H54 (cell line): ENCODE results near the gene ZKSCAN5.
A peak's percentile ranks its signal among the peaks of the same experiment; 100 is the strongest.
"Not testable (repeated sequence)": the region's sequence is repeated elsewhere in the genome, so short reads cannot be mapped to it uniquely, and the experiment has no call there.

ENCODE experiments used
- DNase-seq: peaks from one replicate; pipeline ENCODE4 v3.0.0; 2011; ENCODE audit warnings: low spot score, mixed read lengths; ENCODE audit not compliant: insufficient read length
- FAIRE-seq: peaks from 3 replicates; lab custom pipeline; 2011; peaks lifted over from hg19 to GRCh38; lab: Jason Lieb, UNC
- POLR2A ChIP-seq: IDR thresholded peaks from 2 replicates; pipeline ENCODE4 v1.6.1; 2011; ENCODE audit warnings: low read depth, mild to moderate bottlenecking, low read length

ZKSCAN5 gene

DNA sequence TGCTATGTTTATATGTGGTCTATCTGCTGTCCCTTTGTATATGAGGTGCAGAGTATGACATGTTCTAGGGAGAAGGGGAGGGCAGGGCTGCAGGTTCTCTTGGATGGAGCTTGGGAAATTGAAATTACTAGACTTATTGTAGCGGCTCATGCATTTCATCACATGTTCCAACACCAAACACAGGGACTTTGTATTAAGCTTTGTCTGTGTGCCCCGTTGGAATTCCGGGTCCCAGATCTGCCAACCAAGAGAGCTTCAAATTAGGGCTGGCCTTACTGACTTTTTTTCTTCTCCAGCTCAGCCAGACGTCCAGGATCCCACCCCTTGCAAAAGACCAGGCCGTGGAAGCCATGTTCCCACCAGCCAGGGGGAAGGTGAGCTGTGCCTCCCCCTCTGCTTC is 28.4 kb upstream of the ZKSCAN5 start:
- FAIRE-seq (no peak), DNase-seq (no peak)
- TF ChIP-seq POLR2A, result no peak

DNA sequence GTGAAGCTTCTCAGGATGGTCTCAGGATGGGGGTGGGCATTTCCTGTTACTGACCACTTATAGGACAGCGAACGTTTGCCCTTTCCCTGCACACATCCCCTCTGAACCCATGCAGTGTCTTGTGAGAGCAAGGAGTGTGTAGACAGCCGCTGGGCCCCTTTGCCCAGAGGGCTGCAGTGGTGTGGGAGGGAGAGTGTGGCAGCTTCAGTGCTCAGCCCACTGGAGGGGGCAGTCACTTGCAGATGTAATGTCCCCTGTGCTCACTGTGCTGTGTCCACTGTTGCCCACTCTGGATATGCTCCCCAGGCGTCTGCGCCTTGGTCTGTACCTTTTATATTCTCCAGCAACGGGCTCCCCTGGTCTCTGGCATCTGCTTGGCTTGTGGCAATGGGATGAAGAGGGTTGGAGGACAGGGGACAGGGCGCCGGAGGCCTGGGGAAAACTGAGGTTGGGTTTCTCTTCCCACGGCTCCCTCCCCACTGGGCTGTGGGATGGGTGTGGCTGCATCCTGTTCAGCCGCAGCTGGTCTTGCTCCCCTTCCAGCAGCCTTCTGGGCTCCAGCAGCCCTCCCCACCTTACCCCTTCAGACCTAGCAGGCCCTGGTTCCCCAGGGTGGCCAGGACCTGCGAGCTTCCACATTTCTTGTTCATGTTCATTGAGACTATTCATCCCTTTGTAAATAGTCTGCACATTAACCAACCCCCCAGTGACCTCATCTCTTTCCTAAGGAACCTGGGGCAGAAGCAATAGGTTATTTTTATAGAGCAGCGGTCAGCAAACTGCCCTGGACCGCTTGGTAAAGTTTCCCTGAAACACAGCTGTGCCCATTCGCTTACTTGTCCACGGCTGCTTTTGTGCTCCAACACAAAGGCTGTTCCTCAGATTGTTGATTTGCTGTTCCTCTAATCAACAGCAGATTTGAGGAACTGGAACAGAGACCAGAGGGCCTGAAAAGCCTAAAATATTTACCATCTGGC is 25.7 kb upstream of the ZKSCAN5 start:
- TF ChIP-seq POLR2A, result no peak
- DNase-seq (no peak), FAIRE-seq (no peak)

DNA sequence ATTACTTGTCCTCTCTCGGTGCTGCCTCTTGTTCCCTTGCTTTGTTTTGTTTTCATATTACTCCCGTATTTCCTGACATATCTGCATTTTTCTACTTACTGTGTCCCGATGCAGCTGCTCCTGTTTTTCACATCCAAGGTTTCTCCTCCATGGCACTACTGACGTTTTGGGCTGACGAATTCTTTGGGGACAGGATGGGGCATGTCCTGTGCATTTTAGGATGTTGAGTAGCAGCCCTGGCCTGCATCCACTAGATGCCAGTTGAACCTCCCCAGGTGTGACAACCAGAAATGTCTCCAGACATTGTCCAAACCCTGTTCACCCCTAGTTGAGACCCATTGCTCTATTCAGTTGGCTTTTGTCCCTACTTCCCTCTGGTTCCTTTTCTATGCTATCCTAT is 19.4 kb upstream of the ZKSCAN5 start:
- TF ChIP-seq POLR2A, result no peak
- FAIRE-seq, result no peak
- no peak for DNase-seq

DNA sequence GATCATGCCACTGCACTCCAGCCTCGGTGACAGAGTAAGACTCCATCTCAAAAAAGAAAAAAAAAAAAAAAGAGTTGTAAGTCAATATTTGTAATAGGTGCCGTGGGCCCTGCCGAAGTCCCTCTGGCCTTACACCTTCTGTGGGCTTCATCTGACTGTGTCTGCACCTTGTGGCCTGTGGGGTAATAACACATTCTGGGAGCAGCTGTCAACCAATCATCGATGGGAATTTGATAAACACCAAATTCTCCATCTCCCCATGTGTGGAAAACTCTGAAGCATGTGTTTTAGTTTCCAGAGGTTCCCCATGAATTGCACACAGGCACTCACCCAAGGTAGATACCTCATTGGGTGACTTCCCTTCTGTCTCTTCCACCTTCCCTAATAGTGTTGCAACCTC is 15.2 kb upstream of the ZKSCAN5 start:
- TF ChIP-seq POLR2A, result no peak
- DNase-seq (no peak), FAIRE-seq (no peak)

DNA sequence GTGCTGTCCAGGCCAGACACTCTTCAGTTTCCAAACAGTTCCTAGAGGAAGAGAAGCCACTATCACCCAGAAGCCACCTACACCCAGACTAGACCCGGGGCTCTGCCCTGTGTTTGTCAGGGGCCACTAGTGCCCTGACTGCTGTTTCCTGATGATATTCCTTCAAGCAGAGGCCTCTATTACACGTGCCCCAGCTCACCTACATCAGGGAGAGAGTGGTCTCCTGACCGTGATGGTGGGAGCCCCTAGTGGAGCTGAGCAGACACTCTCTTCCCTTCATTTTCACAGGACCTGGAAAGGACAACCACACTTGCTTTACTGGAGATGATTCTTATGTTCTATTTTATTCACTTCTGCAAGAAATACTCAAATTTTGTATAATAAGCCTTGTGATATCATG is 13.6 kb upstream of the ZKSCAN5 start:
- DNase-seq, result no peak
- no peak for TF ChIP-seq POLR2A
- no peak for FAIRE-seq

DNA sequence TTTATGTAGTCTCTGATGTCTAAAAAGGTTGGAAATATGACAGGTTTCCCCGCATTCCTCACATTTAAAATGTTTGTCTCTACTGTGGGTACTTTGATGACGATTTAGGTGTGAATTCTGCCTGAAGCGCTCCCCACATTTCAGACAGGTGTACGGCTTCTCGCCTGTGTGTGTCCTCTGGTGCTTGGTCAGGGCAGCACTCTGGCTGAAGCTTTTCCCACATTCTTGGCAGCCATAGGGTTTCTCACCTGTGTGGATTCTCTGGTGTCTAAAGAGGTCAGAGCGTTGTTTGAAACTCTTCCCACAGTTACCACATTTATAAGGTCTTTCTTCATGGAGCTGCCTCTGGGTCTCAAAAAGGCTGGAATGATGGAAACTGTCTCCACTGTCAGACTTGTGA is 10.6 kb upstream of the ZKSCAN5 start:
- TF ChIP-seq POLR2A, result no peak
- DNase-seq (no peak), FAIRE-seq (no peak)

DNA sequence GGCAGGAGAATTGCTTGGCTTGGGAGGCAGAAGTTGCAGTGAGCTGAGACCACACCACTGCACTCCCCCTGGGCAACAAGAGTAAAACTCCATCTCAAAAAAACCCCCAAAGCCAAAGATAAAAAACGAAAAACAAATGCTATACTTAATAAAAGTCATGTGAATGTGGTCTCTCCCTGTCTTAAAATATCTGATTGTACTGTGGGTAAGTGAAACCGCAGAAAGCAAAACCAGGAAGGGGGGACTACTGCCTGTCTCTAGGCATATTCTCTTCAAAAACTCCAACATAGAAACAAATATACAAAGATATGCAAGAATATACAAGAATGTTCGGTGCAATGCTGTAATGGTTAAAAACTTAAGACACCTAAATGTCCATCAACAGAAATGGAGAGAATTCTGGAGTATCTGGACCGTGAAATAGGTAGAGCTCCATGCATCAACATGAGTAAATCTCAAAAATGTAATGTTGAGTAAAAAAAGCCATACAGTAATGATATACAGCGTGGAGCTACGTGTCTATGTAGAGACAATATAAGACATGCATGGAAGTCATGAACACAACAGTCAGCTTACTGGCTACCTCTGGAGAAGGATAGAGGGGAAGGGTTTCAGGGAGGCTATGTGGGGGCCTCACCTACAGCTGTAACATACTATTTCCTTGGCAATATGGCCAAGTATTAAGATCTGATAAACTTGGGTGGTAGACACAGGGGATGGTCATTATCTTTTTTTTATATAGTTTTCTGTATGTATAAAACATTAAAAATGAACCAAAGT is 6.5 kb upstream of the ZKSCAN5 start:
- no peak for TF ChIP-seq POLR2A
- no peak for DNase-seq

DNA sequence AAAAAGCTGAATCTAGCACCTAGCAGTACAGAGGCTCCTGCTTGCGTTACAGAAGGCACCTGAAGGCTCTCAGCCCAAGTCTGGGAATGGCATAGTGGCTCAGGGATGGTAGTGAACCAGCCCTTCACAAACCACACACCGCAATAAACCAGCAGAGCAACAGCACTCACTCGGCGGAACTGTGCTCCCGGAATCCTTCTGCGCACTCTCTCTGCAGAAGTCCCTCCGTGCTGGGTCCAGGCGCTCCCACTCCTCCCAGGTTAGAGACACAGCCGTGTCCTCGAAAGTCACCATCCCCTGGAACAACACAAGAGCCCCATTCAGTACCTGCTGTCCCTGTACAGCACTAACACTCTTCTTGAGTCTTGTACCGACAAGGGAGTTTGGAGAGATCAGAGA is 5.9 kb upstream of the ZKSCAN5 start:
- TF ChIP-seq POLR2A, result no peak
- no peak for DNase-seq
- no peak for FAIRE-seq

More for the DNA sequence above, 6.5 kb upstream of the ZKSCAN5 start:
- no peak for FAIRE-seq

DNA sequence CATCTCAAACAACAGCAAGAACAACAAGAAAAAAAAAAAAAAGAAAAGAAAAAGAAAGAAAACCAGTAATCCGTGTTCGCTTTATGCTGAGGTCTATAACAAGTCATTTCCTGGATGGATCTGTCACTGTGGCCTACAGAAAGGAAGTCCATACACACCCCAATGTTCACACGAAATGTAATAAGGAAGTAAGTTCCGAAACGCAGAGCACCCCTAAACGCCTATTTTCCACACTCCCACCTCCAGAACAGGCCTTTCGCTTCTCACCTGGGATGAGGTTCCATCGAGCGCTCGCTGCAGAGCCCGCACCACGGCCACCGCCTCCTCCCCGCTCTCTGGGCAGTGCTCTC is 5.1 kb upstream of the ZKSCAN5 start:
- DNase-seq (no peak), FAIRE-seq (no peak)

DNA sequence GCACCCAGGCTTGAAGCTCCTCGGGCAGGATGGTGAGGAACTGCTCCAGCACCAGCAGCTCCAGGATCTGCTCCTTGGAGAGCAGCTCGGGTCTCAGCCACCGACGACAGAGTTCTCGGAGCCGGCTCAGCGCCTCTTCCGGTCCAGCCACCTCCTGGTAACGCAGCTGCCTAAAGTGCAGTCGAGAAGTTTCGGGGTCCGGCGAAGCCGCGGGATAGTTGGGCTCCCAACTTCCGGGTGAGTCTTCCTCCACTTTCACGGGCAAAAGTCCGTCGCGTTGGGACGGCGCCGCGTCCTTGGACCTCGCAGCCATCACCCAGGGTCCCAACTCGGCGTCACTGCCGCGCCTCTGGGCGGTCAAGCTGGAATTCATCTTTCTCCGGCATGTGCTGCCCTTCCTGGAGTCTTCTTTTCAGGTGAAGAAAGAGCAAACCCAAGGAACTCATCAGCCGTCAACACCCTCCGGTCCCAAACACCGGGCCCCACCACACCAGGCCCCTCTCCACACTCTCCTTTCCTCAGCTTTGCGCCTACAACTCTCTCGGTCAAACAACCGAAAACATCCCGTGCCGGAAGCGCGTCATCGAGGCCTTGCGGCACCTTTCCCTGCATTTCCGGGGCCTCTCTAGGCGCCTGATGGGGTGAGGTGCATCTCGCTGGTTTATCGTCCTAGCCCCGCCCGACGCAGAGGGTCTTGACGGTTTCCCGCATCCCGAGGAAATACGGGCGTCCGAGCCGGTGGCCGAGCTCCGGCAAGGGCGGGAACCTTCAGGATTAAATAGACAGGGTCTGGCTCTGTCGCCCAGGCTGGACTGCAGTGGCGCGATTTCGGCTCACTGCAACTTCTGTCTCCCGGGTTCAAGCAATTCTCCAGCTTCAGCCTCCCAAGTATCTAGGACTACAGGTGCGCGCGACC is 4.5 kb upstream of the ZKSCAN5 start, which contains the start of gene ZNF394:
ZNF394 (minus strand) TSS at position 561 of the 916 bp plus-strand sequence; CDS start at position 373, 188 bp downstream.
- peak; percentile 68 for TF ChIP-seq POLR2A
- DNase-seq (peak; percentile 81), FAIRE-seq (no peak)

More for the DNA sequence above, 5.1 kb upstream of the ZKSCAN5 start:
- no peak for TF ChIP-seq POLR2A

DNA sequence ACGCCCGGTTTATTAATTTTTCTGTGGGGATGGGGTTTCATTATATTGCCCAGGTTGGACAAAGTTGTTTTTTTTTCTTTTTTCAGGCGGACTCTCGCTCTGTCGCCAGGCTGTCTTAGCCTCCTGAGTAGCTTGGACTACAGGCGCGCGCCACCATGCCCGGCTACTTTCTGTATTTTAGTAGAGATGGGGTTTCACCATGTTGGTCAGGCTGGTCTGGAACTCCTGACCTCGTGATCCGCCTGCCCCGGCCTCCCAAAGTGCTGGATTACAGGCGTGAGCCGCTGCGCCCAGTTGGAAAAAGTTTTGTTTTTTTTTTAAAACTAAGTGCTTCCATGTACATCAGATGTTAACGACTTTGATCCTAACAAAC is 3.8 kb upstream of the ZKSCAN5 start:
- no peak for TF ChIP-seq POLR2A
- no peak for DNase-seq
- FAIRE-seq, result no peak

DNA sequence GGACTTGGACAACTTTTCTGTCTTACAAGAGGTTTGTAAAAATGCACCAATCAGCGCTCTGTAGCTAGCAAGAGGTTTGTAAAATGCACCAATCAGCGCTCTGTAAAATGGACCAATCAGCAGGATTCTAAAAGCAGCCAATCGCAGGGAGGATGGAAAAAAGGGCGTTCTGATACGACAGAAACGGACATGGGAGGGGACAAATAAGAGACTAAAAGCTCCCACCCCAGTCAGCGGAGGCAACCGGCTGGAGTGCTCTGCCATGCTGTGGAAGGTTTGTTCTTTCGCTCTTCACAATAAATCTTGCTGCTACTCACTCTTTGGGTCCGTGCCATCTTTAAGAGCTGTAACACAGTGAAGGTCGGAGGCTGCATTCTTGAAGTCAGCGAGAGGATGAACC is 3.2 kb upstream of the ZKSCAN5 start:
- DNase-seq, FAIRE-seq: not testable (repeated sequence)

DNA sequence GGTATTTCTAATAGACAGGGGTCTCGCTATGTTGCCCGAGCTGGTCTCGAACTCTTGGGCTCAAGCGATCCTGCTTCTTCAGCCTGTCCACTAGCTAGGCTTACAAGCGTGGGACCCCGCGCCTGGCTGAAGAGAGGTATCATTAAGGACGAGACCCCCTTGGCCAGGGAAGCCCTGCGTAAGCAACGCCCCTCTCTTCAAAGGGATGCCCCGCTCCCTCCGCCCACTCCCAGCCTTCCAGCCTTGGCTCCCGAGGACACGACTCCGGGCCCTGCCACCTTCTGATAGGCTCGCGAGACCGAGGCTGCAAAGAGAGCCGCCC is 220 bp upstream of the ZKSCAN5 start:
- no peak for TF ChIP-seq POLR2A
- DNase-seq (peak; percentile 96), FAIRE-seq (no peak)

DNA sequence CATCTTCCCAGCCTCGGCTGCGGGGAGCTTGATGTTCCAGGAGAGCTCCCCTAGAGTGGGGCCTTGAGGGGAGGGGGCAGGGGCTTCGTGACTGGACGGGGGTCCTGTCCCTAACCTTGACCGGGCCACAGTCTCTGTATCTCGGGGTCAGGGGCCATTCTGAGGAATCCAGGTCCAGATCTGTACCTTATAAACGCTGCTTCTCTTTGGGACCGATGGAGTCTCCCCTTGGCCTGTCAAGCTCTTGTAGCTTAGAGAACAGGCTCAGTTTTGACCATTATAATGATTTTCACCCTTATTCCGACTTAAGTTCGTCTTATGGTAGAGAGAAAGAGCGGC is 831 bp downstream of the ZKSCAN5 start:
- TF ChIP-seq POLR2A, result no peak
- DNase-seq (no peak), FAIRE-seq (no peak)

DNA sequence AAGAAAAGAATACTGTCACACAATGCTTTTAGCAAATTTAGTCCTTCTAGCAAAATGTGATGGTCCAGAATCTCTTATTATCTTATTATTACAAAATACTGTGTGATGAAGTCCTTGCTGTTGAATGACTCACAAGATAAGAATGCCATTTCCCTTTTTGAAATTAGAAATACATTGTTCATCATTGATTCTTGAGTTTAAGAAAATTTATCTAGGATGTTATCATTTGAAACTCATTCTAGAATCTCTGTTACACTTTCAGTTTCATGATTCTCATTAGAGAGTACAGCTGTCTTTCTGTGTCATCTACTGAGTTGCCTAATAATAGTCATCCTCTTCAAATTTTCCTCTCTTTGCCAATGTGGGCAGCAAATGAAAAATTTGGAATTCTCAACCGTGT is 9.6 kb downstream of the ZKSCAN5 start:
- FAIRE-seq, result no peak
- DNase-seq, result no peak
- TF ChIP-seq POLR2A, result no peak
